ENCODE results near the gene EPN2. TPM values are rescaled to one million over a fixed set of nuclear protein-coding genes. Genes with fewer than 3 reads are reported as not detected.

EPN2 gene
- total RNA-seq, 1 experiment from 2014 or later: 73.1 TPM

- ChIA-PET POLR2A (no interaction called here), RAD21 (ENCODE audit: low non-redundant PET in 1 of 2, low total read pairs in 2 of 2, uncharacterized antibody in 2 of 2, unreplicated experiment in 2 of 2) (no interaction called here), CTCF (no interaction called here)
- H3K4me2 ChIP-seq (ENCODE audit: low read length): no peak overlapping the region
- DNase-seq (ENCODE audit: low read depth, low spot score) (no peak), ATAC-seq (no peak)
- no peaks in the 10 kb centered on the region for H3K9me3 ChIP-seq (ENCODE audit: control insufficient read depth in 1 of 2, insufficient read depth in 1 of 2, low read depth in 1 of 2, low read length in 2 of 2)
- no peaks in the 10 kb centered on the region for H3K9me2 ChIP-seq (ENCODE audit: insufficient read depth)
- BruUV-seq (replicated peaks): no TSS peak
- H2AFZ ChIP-seq (ENCODE audit: low read depth, low read length, poor library complexity, severe bottlenecking): no peak overlapping the region
- H4K20me1 ChIP-seq (ENCODE audit: insufficient read depth): no peaks in the 10 kb centered on the region
- H3K4me3 ChIP-seq (replicated peaks in 1 of 2; ENCODE audit: low read depth in 1 of 2, low read length in 2 of 2): no peak overlapping the region
- no peaks in the 10 kb centered on the region for H3K27me3 ChIP-seq (ENCODE audit: insufficient read depth, low read length)
- H3K36me3 ChIP-seq (ENCODE audit: control insufficient read depth in 1 of 2, insufficient read depth in 2 of 2, low read length in 2 of 2): peaks cover 18 to 26% of the 10 kb centered on the region in 2 experiments; a peak in 3 of 4 replicates
- peaks cover 6 to 22% of the 10 kb centered on the region in 2 experiments; a peak in 2 of 4 replicates for H3K4me1 ChIP-seq (ENCODE audit: control insufficient read depth in 1 of 2, insufficient read depth in 2 of 2, low read length in 2 of 2)
- TF ChIP-seq SP1 (IDR thresholded peaks at IDR 0.05; ENCODE audit: low read depth): no peak
- no peak for TF ChIP-seq ZBTB33 (IDR thresholded peaks at IDR 0.05; ENCODE audit: extremely low read depth, insufficient replicate concordance, low read length)
- no peak for TF ChIP-seq RAD21 (IDR thresholded peaks at IDR 0.05; ENCODE audit: low read depth)
- TF ChIP-seq POLR2AphosphoS5 (IDR thresholded peaks at IDR 0.05; ENCODE audit: low read depth, low read length): no peak
- no peak for TF ChIP-seq EZH2 (IDR thresholded peaks at IDR 0.05)
- no peak for TF ChIP-seq ELF1 (IDR thresholded peaks at IDR 0.05; ENCODE audit: borderline replicate concordance, low read depth)
- no peak for TF ChIP-seq YY1 (IDR thresholded peaks at IDR 0.05; ENCODE audit: extremely low read depth, insufficient replicate concordance, low read depth, low read length)
- TF ChIP-seq ZFX (IDR thresholded peaks at IDR 0.05): no peak
- no peak for TF ChIP-seq SRF (IDR thresholded peaks at IDR 0.05; ENCODE audit: low read depth)
- no peak for TF ChIP-seq FOSL1 (IDR thresholded peaks at IDR 0.05; ENCODE audit: low read depth)
- no peak for TF ChIP-seq CBX3 (IDR thresholded peaks at IDR 0.05; ENCODE audit: low read depth)
- TF ChIP-seq POLR2A (IDR thresholded peaks at IDR 0.05; ENCODE audit: borderline replicate concordance, extremely low read depth, insufficient read depth, insufficient read length): no peak
- H3K9ac ChIP-seq (ENCODE audit: low read length): no peak overlapping the region
- intact Hi-C loops (cut with micrococcal nuclease): no loop called here
- no peak overlapping the region for H3K27ac ChIP-seq (ENCODE audit: low read depth, low read length)
- no peaks in the 10 kb centered on the region; the same call in 1 of the 2 replicates for H3K79me2 ChIP-seq (ENCODE audit: insufficient read depth, low read length)
These were observed 145.6 kb downstream of the EPN2 start for GRCh38 chr17:19382531-19383444.
